Body of pancreas (tissue), 4 donors: Measurements from ENCODE around the gene FER. TPM values are rescaled to one million over a fixed set of nuclear protein-coding genes. Genes with fewer than 3 reads are reported as not detected.

Experiments used
- ATAC-seq: fragments of 150-250 bp; one replicate; pipeline ENCODE4 v1.9.1; 2016
- DNase-seq, 4 donors: peaks; one replicate each; pipeline ENCODE4 v3.0.0-alpha.2; 2019
- H3K27ac ChIP-seq, 4 donors: fragments of 200-600 bp; sonication (generic); 1 replicate in 3 of 4; 2 replicates in 1 of 4; pipeline versions ENCODE4 v1.5.1 to v1.6.1; 2016 to 2019; ENCODE audit warnings: mild to moderate bottlenecking in 1 of 4, mixed read lengths in 1 of 4, moderate library complexity in 1 of 4
- H3K27me3 ChIP-seq, 2 donors: fragments of 200-600 bp; sonication (generic); one replicate each; pipeline ENCODE4 v1.6.0; 2016; ENCODE audit warnings: mild to moderate bottlenecking in 1 of 2
- H3K36me3 ChIP-seq, 2 donors: fragments of 200-600 bp; sonication (generic); replicated peaks in 1 of 2; 2 replicates each; pipeline ENCODE4 v1.5.1; 2016; ENCODE audit warnings: low read depth in 2 of 2; ENCODE audit not compliant: insufficient read depth in 1 of 2
- H3K4me1 ChIP-seq: fragments of 200-600 bp; sonication (generic); one replicate; pipeline ENCODE4 v1.6.0; 2016
- H3K4me3 ChIP-seq, 2 donors: fragments of 200-600 bp; sonication (generic); 1 replicate in 1 of 2; 2 replicates in 1 of 2; pipeline ENCODE4 v1.5.1; 2016 to 2019
- H3K9me3 ChIP-seq, 3 donors: fragments of 200-600 bp; sonication (generic); 1 replicate in 2 of 3; 2 replicates in 1 of 3; pipeline ENCODE4 v1.5.1; 2016
- POLR2A ChIP-seq, 3 donors: fragments of 450-650 bp; IDR thresholded peaks; one replicate each; pipeline ENCODE4 v1.6.1; 2016; ENCODE audit warnings: antibody characterized with exemption in 3 of 3, mild to moderate bottlenecking in 2 of 3
- WGBS, 2 donors: methylation state at CpG; one replicate each; pipeline ENCODE4 v1.1.5; 2017; 5-methylcytosine and 5-hydroxymethylcytosine counted together
- intact Hi-C: fragments of 100-400 bp; cut with DNase I; formaldehyde crosslinking; loops from one replicate; pipeline ENCODE4 v1.15.1; 2023
- total RNA-seq, 2 donors: library from RNA; depleted of rRNA; stranded (reverse); fragments of >200 nt; gene quantifications; one replicate each; pipeline ENCODE4 v1.1.0, GENCODE V29; 2016
- TF ChIP-seq, protein P1 (sequence below), 7 experiments: fragments of 450-650 bp in 4 of 7; fragments of 200-600 bp in 3 of 7; sonication (generic) in 3 of 7; IDR thresholded peaks; one replicate each; pipeline ENCODE4 v1.5.1; 2016 to 2019; ENCODE audit warnings: antibody characterized with exemption in 7 of 7

FER gene
- total RNA-seq, 2 donors from 2014 or later: 7.9 to 13.2 TPM

- TF ChIP-seq POLR2A (IDR thresholded peaks at IDR 0.05): no peak
- TF ChIP-seq, protein P1, sequence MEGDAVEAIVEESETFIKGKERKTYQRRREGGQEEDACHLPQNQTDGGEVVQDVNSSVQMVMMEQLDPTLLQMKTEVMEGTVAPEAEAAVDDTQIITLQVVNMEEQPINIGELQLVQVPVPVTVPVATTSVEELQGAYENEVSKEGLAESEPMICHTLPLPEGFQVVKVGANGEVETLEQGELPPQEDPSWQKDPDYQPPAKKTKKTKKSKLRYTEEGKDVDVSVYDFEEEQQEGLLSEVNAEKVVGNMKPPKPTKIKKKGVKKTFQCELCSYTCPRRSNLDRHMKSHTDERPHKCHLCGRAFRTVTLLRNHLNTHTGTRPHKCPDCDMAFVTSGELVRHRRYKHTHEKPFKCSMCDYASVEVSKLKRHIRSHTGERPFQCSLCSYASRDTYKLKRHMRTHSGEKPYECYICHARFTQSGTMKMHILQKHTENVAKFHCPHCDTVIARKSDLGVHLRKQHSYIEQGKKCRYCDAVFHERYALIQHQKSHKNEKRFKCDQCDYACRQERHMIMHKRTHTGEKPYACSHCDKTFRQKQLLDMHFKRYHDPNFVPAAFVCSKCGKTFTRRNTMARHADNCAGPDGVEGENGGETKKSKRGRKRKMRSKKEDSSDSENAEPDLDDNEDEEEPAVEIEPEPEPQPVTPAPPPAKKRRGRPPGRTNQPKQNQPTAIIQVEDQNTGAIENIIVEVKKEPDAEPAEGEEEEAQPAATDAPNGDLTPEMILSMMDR (IDR thresholded peaks at IDR 0.05): no peak
- Histone ChIP-seq H3K27me3 (no peaks in the 10 kb centered on the region), H3K27ac (no peak overlapping the region), H3K4me3 (no peak overlapping the region), H3K4me1 (no peaks in the 10 kb centered on the region), H3K9me3 (no peaks in the 10 kb centered on the region), H3K36me3 (no peaks in the 10 kb centered on the region)
- WGBS, 2 donors: 100% methylated on average over 1 of the region's 1 CpG
- no peak for DNase-seq
- no peak for ATAC-seq
- intact Hi-C loops: no loop called here
Measured at GRCh38 chr5:108869066-108869465, 121.4 kb downstream of the FER start.

- Histone ChIP-seq H3K4me1 (no peaks in the 10 kb centered on the region), H3K4me3 (no peak overlapping the region), H3K9me3 (no peaks in the 10 kb centered on the region), H3K27ac (no peak overlapping the region), H3K27me3 (no peaks in the 10 kb centered on the region), H3K36me3 (no peaks in the 10 kb centered on the region)
- intact Hi-C loops: no loop called here
- ATAC-seq (no peak), DNase-seq (no peak)
- TF ChIP-seq POLR2A (IDR thresholded peaks at IDR 0.05): no peak
- TF ChIP-seq, protein P1 (IDR thresholded peaks at IDR 0.05): no peak
Measured at GRCh38 chr5:108876451-108876850, 128.8 kb downstream of the FER start.

DNA sequence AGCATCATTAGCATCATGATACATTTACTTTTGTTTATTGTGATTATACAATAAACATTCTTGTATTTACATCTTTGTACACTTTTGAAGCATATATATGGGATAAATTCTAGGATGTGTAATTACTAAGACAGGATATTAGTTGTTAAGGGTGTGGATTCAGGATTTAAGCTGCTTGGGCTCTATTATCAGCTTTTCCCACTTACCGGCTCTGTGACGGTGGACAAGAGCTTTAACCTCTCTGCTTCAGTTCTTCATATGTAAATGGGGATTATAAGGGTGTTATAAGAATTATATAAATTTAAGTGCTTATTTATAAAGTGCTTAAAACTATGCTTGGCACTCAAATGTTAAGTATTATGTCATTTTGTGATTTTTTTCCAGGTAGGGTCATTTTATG lies 131.1 kb downstream of the FER start:
- WGBS, 2 donors: 93 to 95% methylated on average over 2 of the region's 2 CpGs
- no peak for TF ChIP-seq POLR2A (IDR thresholded peaks at IDR 0.05)
- TF ChIP-seq, protein P1 (IDR thresholded peaks at IDR 0.05): no peak

GRCh38 chr5:108881133-108881532 lies 133.4 kb downstream of the FER start:
- DNase-seq (no peak), ATAC-seq (no peak)
- TF ChIP-seq, protein P1 (IDR thresholded peaks at IDR 0.05): no peak
- TF ChIP-seq POLR2A (IDR thresholded peaks at IDR 0.05): no peak
- Histone ChIP-seq H3K36me3 (no peaks in the 10 kb centered on the region), H3K4me3 (no peak overlapping the region), H3K4me1 (no peaks in the 10 kb centered on the region), H3K27me3 (no peaks in the 10 kb centered on the region), H3K27ac (no peak overlapping the region), H3K9me3 (no peaks in the 10 kb centered on the region)
- intact Hi-C loops: no loop called here
- 89 to 92% methylated on average over 6 of the region's 6 CpGs for WGBS, 2 donors

More for the DNA sequence above, 131.1 kb downstream of the FER start:
- Histone ChIP-seq H3K4me1 (no peaks in the 10 kb centered on the region), H3K36me3 (no peaks in the 10 kb centered on the region), H3K9me3 (no peaks in the 10 kb centered on the region), H3K27me3 (no peaks in the 10 kb centered on the region), H3K4me3 (no peak overlapping the region), H3K27ac (no peak overlapping the region)
- intact Hi-C loops: no loop called here
- ATAC-seq (no peak), DNase-seq (no peak)

DNA sequence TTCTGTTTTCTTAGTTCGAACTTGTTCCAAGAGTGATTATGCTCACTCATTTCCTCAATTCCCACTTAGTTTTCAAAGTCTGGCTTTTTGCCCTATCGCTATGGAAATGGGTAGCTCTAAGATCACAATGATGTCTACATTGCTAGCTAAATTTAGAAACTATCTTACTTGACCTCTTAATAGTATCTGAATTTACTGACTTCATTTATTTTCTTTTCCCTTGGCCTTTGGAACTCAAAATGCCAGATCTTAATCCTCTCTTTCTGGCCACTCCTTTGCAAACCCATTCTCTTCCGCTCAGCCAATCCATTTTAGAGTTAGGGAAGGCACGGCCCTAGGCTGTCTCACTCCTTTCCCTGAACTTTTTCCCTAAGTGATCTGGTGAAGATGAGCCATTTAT lies 137.0 kb downstream of the FER start:
- Histone ChIP-seq H3K27me3 (no peaks in the 10 kb centered on the region), H3K9me3 (no peaks in the 10 kb centered on the region), H3K4me1 (no peaks in the 10 kb centered on the region), H3K36me3 (no peaks in the 10 kb centered on the region), H3K4me3 (no peak overlapping the region), H3K27ac (no peak overlapping the region)
- peak; percentile 21 for ATAC-seq
- no peak for TF ChIP-seq POLR2A (IDR thresholded peaks at IDR 0.05)
- TF ChIP-seq, protein P1 (IDR thresholded peaks at IDR 0.05): no peak
- 65 to 72% methylated on average over 3 to 4 of the region's 4 CpGs for WGBS, 2 donors
- peak in 1 of 4 donors; percentile 3 for DNase-seq
- intact Hi-C loops: no loop called here
